Measurements from ENCODE around the gene KRTAP2-3. TPM values are rescaled to one million over a fixed set of nuclear protein-coding genes. Genes with fewer than 3 reads are reported as not detected.
A peak's percentile ranks its signal among the peaks of the same experiment; 100 is the strongest.
"Not testable (repeated sequence)": the region's sequence is repeated elsewhere in the genome, so short reads cannot be mapped to it uniquely, and the experiment has no call there.

KRTAP2-3 gene
- total RNA-seq, 6 donors from 2014 or later, result not detected

GRCh38 chr17:41054025-41054424 is 5.9 kb downstream of the KRTAP2-3 start:
- no peak overlapping the region for H3K4me3 ChIP-seq
- no peak overlapping the region for H3K27ac ChIP-seq
- no peak for DNase-seq
- no peaks in the 10 kb centered on the region for H3K4me1 ChIP-seq
- no peaks in the 10 kb centered on the region for H3K27me3 ChIP-seq
- TF ChIP-seq POLR2A (IDR thresholded peaks at IDR 0.05) (no peak), CTCF (IDR thresholded peaks at IDR 0.05) (no peak)
- no peaks in the 10 kb centered on the region for H3K36me3 ChIP-seq
- ATAC-seq (ENCODE audit: low FRiP score in 2 of 2), result no peak
- WGBS, 2 donors, result 78 to 84% methylated on average over 4 of the region's 4 CpGs
- no peaks in the 10 kb centered on the region for H3K9me3 ChIP-seq

GRCh38 chr17:41052566-41052965 is 7.3 kb downstream of the KRTAP2-3 start:
- no peak for DNase-seq

DNA sequence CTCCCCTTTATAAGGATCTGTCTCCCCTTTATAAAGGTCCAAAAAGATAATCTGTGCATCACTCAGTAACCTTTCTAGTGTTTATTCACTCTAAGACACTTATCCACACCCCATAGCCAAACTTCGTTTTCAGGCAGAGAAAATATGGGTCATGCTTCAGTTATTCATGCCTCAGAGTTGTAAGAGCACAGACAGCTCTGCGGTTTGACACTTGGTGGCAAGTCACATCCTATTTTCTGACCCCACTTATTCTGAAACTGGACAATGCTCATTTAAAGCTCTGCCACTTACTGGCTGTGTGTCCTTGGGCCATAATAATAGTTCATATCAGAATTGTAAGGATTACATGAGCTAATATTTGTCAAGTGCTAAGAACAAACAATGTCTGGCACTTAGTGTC is 10.8 kb downstream of the KRTAP2-3 start:
- no peak overlapping the region for H3K27ac ChIP-seq
- H3K27me3 ChIP-seq, result no peaks in the 10 kb centered on the region
- TF ChIP-seq EP300 (IDR thresholded peaks at IDR 0.05), result no peak
- no peak for TF ChIP-seq POLR2AphosphoS5 (IDR thresholded peaks at IDR 0.05)
- TF ChIP-seq POLR2A (IDR thresholded peaks at IDR 0.05), result no peak
- TF ChIP-seq CTCF (IDR thresholded peaks at IDR 0.05), result no peak
- ATAC-seq (ENCODE audit: low FRiP score in 2 of 2), result no peak
- no peak for DNase-seq
- no peaks in the 10 kb centered on the region for H3K36me3 ChIP-seq
- no peak overlapping the region for H3K4me3 ChIP-seq
- 51 to 62% methylated on average over 2 of the region's 2 CpGs for WGBS, 2 donors
- H3K4me1 ChIP-seq, result no peaks in the 10 kb centered on the region
- no peaks in the 10 kb centered on the region for H3K9me3 ChIP-seq

More at GRCh38 chr17:41052566-41052965, 7.3 kb downstream of the KRTAP2-3 start:
- no peak overlapping the region for H3K27ac ChIP-seq
- no peaks in the 10 kb centered on the region for H3K4me1 ChIP-seq
- H3K4me3 ChIP-seq, result no peak overlapping the region
- no peaks in the 10 kb centered on the region for H3K27me3 ChIP-seq
- H3K36me3 ChIP-seq, result no peaks in the 10 kb centered on the region
- no peak for ATAC-seq (ENCODE audit: low FRiP score in 2 of 2)
- H3K9me3 ChIP-seq, result no peaks in the 10 kb centered on the region
- TF ChIP-seq POLR2AphosphoS5 (IDR thresholded peaks at IDR 0.05), result no peak
- TF ChIP-seq CTCF (IDR thresholded peaks at IDR 0.05), result no peak
- TF ChIP-seq POLR2A (IDR thresholded peaks at IDR 0.05), result no peak
- TF ChIP-seq EP300 (IDR thresholded peaks at IDR 0.05), result no peak

GRCh38 chr17:41048441-41048840 is 11.5 kb downstream of the KRTAP2-3 start:
- H3K9me3 ChIP-seq, result no peaks in the 10 kb centered on the region
- H3K4me1 ChIP-seq, result no peaks in the 10 kb centered on the region
- ATAC-seq (ENCODE audit: low FRiP score in 2 of 2) (no peak), DNase-seq (no peak)
- TF ChIP-seq POLR2AphosphoS5 (IDR thresholded peaks at IDR 0.05) (no peak), EP300 (IDR thresholded peaks at IDR 0.05) (no peak), CTCF (IDR thresholded peaks at IDR 0.05) (no peak), POLR2A (IDR thresholded peaks at IDR 0.05) (no peak)
- H3K4me3 ChIP-seq, result no peak overlapping the region
- no peak overlapping the region for H3K27ac ChIP-seq
- WGBS, 2 donors, result 66 to 69% methylated on average over 7 of the region's 7 CpGs
- H3K27me3 ChIP-seq, result no peaks in the 10 kb centered on the region
- H3K36me3 ChIP-seq, result no peaks in the 10 kb centered on the region

DNA sequence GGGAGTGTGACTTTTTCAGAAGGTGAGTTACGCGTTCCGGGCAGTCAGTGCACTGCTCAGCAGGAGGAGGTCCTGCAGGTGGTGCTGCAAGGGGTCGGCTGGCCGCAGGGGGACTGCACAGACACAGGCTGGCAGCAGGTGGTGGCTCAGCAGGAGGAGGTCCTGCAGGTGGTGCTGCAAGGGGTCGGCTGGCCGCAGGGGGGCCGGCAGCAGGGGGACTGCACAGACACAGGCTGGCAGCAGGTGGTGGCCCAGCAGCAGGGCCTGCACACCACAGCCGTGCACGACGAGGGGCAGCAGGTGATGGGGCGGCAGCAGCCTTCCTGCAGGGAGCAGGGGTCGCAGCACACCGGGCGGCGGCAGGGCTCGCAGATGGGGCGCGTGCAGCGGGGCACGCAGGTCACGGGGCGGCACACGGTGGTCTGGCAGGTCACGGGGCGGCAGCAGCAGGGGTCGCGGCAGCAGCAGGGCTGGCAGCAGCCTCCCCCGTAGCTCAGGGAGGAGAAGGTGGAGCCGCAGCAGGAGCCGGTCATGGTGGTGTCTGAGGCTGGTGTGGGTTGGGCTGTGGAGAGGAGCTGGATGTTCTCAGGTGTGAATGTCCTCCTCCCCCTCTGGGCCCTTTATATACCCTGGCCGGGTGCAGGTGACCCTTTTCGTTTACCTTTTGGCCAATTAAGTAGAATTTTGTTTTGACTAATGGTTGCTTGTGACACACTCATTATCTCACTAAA is 13.0 kb downstream of the KRTAP2-3 start, which contains the start of gene KRTAP2-1:
TSS of gene KRTAP2-1 (minus strand) at position 582 of the 731 bp plus-strand sequence. CDS start at position 533, 49 bp downstream.
- ATAC-seq (ENCODE audit: low FRiP score in 2 of 2) (peak in 1 of 2 donors; percentile 26), DNase-seq (peak in 1 of 2 donors; percentile 19)
- not testable (repeated sequence) for H3K4me1 ChIP-seq, H3K36me3 ChIP-seq, H3K9me3 ChIP-seq, H3K4me3 ChIP-seq, H3K27me3 ChIP-seq, H3K27ac ChIP-seq
- WGBS, 2 donors, result 50 to 77% methylated on average over 5 to 7 of the region's 33 CpGs

Measured in upper lobe of left lung (tissue), 6 donors.